Kidney glomerular epithelial cell (primary cell): ENCODE data around the gene RPTOR.
A peak's percentile ranks its signal among the peaks of the same experiment; 100 is the strongest.

Experiments used
- DNase-seq: peaks from one replicate; lab custom pipeline; 2025; lab: John Stamatoyannopoulos, UW

The RPTOR gene

GRCh38 chr17:80718428-80718827, 173.8 kb downstream of the RPTOR start:
- DNase-seq, result no peak

- no peak for DNase-seq
Measured at GRCh38 chr17:80719449-80719848, 174.8 kb downstream of the RPTOR start.

- peak; percentile 48 for DNase-seq
Measured at GRCh38 chr17:80720610-80721577, 176.3 kb downstream of the RPTOR start.

DNA sequence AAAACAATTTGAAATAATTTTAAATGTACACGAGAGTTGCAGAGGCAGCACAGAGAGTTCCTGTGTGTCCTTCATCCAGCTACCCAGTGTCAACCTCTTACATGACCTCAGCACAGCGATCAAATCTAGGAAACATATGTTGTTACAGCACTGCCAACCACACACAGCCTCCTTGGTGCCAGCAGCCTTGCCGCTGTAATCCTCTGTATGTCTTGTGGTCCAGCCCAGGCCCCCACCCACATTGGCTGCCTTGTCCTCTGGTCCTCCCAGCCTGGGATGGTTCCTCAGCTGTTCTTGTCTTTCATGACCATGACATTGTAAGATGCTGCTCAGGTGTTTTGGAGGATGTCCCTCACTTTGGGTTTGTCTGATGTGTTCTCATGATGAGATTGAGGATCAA, 178.0 kb downstream of the RPTOR start:
- DNase-seq, result no peak

DNA sequence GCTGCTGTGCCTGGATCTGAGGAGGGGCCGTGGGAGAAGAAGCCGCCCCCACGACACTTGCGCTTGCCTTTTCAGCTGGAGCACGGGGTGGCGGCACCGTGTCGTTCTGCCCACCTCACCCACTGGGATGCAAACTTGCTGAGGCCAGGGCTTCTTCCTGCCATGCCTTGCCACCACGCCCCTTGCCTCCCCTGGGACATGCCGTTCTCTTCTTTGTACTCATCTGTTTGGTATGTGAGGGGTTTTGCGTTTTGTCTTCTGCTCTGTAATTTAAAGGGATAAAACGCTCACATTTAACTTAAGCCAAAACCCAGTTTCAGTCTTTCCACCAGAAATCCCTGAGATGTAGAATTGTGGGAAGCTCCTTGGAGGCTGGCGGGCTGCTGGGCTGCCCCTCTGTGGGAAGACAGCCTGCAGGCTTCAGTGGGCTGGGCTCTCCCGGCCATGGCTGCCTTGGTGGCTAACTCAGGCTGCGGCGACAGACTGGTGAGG, 180.2 kb downstream of the RPTOR start:
- peak; percentile 12 for DNase-seq

GRCh38 chr17:80725517-80725916, 180.9 kb downstream of the RPTOR start:
- DNase-seq, result no peak

GRCh38 chr17:80726558-80727408, 182.1 kb downstream of the RPTOR start:
- no peak for DNase-seq

DNA sequence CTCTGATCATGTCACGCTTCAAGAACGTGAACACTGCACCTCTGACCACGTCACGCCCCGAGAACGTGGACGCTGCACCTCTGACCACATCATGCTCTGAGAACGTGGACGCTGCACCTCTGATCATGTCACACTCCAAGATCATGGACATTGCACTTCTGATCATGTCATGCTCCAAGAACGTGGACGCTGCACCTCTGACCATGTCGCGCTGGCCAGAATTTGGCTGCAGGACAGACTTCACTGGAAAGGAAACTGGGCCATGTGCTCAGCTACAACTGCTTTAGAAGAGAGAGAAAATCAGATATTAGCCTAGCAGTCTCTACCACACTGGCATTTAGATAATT, 182.7 kb downstream of the RPTOR start:
- no peak for DNase-seq

- no peak for DNase-seq
Measured at GRCh38 chr17:80729016-80729415, 184.4 kb downstream of the RPTOR start.

- no peak for DNase-seq
Measured at GRCh38 chr17:80729761-80730160, 185.1 kb downstream of the RPTOR start.

- no peak for DNase-seq
Measured at GRCh38 chr17:80730739-80731138, 186.1 kb downstream of the RPTOR start.

- no peak for DNase-seq
Measured at GRCh38 chr17:80731323-80731722, 186.7 kb downstream of the RPTOR start.

DNA sequence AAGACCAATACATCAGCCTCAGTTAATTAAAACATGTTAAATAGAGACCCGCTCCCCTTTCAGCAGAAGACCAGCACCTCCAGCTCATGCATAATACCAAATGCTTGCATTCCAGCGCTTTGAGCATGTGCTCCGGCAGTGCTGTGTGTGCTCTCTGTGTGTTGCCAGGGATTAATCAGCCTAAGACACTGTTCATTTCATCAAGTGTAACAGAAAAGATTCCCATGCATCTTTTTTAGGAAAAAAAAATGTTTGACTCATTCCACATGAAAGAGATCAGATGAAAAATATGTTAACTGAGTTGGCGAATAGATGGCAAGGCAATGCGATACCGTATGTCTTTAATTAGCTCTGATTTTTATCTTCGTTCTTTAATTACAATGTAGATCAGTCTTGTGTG, 187.6 kb downstream of the RPTOR start:
- no peak for DNase-seq

DNA sequence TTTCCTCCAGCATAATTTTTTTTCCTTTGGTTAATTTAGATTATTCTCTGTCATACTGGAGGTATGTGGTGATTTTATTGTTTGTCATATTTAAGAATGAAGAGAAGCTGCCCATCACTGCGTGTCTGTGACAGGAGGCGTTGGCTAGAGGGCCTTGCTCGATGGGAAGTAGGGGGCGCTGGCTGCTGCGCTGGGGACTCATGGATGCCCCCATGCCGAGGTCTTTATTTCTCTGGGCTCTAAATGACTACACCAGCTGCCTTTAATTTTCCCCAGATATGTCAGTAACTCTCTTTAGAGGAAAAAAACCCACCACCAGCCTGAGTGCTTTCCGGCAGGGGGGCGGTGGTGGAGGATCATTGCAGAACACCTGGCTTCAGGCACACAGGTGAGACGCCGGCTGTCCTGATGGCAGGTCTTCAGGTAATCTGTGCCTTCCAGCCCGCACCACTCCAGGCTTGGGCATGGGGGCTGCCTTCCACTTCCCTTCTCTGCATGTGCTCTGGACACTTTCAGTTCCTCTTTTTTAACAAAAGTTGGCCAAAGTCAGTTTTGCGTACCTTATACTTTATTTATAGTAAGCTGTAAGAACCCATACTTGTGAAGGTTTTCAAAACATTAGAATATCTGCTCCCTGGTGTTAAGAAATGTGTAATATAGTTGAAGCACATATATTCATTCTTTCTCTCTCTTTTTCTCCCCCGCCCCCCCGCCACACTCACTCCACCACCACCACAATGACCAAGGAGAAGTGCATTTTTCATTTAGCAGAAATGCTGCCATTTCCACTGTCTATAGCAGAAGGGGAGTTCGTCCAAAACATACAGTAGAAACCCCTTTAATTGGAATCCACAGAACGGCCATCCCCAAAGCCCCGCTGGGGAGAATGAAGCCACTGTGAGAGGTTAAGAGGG, 192.7 kb downstream of the RPTOR start:
- DNase-seq, result no peak

GRCh38 chr17:80738020-80738808, 193.6 kb downstream of the RPTOR start:
- no peak for DNase-seq

- no peak for DNase-seq
Measured at GRCh38 chr17:80738987-80739730, 194.5 kb downstream of the RPTOR start.

DNA sequence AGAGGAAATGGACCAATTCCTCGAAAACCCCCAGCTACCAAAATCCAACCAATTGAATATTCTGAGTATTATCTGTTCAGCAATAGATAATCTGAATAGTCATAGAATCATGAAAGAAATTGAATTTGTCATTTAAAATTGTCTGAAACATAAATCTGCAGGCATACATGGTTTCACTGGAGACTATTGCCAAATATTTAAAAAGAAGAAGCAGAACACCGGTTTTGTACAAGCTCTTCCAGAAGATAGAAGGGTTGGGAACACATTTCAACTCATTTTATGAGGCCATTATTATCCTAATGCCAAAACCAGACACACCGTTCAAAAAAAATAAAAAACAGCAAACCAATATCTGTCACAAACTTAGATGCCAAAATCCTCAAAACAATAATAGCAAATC, 195.5 kb downstream of the RPTOR start:
- no peak for DNase-seq

GRCh38 chr17:80742091-80742490, 197.5 kb downstream of the RPTOR start:
- DNase-seq, result no peak

DNA sequence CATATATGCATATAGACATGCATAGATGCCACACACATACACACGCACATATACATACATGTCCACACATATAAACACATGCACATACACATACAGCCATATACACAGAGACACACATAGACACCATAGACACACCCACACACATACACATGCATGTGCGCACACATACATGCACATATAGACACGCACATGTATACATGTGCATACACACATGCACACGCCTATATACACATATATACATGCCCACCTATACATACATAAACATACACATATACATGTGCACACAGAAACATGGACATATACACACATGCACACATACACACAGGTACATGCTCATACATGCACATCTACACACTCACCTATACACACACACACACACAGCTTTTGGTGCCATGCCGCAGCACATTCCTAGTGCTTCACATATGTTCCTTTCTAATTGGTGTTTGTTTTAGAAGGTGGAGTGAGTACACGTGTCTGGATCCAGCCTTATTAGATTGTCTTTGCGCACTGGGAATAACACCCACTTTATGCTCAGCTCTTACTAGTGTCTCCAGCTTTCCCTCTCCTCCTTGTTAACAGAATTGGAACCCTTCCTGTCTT, 198.0 kb downstream of the RPTOR start:
- DNase-seq, result no peak
